Mucosa of descending colon (tissue), 3 donors: ENCODE results near the gene SRCAP. TPM values are rescaled to one million over a fixed set of nuclear protein-coding genes. Genes with fewer than 3 reads are reported as not detected.

Experiments
- ATAC-seq: fragments of 200-7000 bp; cut with Tn5 transposase; one replicate; pipeline ENCODE4 v1.9.1; 2020; ENCODE audit warnings: mild to moderate bottlenecking, moderate library complexity
- DNase-seq, 3 donors: peaks; one replicate each; pipeline ENCODE4 v3.0.0-alpha.2; 2020
- H3K36me3 ChIP-seq: fragments of 200-600 bp; one replicate; pipeline ENCODE4 v1.8.0; 2021; ENCODE audit warnings: low read depth, mild to moderate bottlenecking
- H3K4me1 ChIP-seq: fragments of 200-600 bp; one replicate; pipeline ENCODE4 v1.8.0; 2021; ENCODE audit warnings: low read depth, mild to moderate bottlenecking
- H3K4me3 ChIP-seq: fragments of 200-600 bp; one replicate; pipeline ENCODE4 v1.8.0; 2021; ENCODE audit warnings: mild to moderate bottlenecking
- H3K9me3 ChIP-seq: fragments of 200-600 bp; one replicate; pipeline ENCODE4 v1.8.0; 2021; ENCODE audit warnings: mild to moderate bottlenecking
- CTCF ChIP-seq: fragments of 200-600 bp; IDR thresholded peaks from one replicate; pipeline ENCODE4 v1.8.0; 2022; ENCODE audit warnings: antibody characterized with exemption, mild to moderate bottlenecking
- intact Hi-C, 2 donors: fragments of 100-400 bp; cut with DNase I in 1 of 2; cut with micrococcal nuclease in 1 of 2; formaldehyde crosslinking; loops; one replicate each; pipeline versions ENCODE4 v1.11.0 to v1.11.1; 2022; cut with DNase I, micrococcal nuclease
- long read RNA-seq, 2 donors: library from polyadenylated mRNA; unstranded; transcript quantifications; one replicate each; pipeline ENCODE4 v2.0.0, GENCODE V29; 2019 to 2021
- total RNA-seq, 3 donors: library from RNA; stranded (reverse); fragmentation: NEBNext Ultra II Directional in 2 of 3; extraction: Animal tissue kit (Norgen Biotek cat#: 25700) in 2 of 3; gene quantifications; one replicate each; pipeline versions ENCODE4 v1.2.1 to v1.2.4, GENCODE V29; 2021 to 2023
- donor health status: DM: no; HTN: no; CAD: no; lungs with moderate emphysema.
- donor health status: DM: no; HTN: no; CAD: no.
- donor health status: DM: no; HTN: yes; CAD: no.

SRCAP gene
- 10 to 100 TPM; 64.8 to 88.9 (median 65.4) TPM for total RNA-seq
- long read RNA-seq, donor 1, partial matches to known transcripts, result 11 of 15 reads
- long read RNA-seq, donor 1, other reads (novel, unspliced or antisense), result 4 of 15 reads
- long read RNA-seq, donor 2, partial matches to known transcripts, result 0 of 1 reads
- long read RNA-seq, donor 2, other reads (novel, unspliced or antisense), result 1 of 1 reads

- Histone ChIP-seq H3K9me3 (no peaks in the 10 kb centered on the region), H3K36me3 (peaks cover 5% of the 10 kb centered on the region), H3K4me1 (peaks cover 13% of the 10 kb centered on the region), H3K4me3 (peak within 1 kb of the TSS; percentile 94)
- intact Hi-C loops, result no loop called here
- no peak for TF ChIP-seq CTCF
- ATAC-seq (peak; percentile 81), DNase-seq (peak; percentile 92 to 93 (median 93))
Measured at GRCh38 chr16:30698816-30699614, at the start of gene SRCAP. Gene SRCAP, plus strand, starts transcription at chr16:30699171. Its CDS starts 1,654 bp downstream, at chr16:30700825.

DNA sequence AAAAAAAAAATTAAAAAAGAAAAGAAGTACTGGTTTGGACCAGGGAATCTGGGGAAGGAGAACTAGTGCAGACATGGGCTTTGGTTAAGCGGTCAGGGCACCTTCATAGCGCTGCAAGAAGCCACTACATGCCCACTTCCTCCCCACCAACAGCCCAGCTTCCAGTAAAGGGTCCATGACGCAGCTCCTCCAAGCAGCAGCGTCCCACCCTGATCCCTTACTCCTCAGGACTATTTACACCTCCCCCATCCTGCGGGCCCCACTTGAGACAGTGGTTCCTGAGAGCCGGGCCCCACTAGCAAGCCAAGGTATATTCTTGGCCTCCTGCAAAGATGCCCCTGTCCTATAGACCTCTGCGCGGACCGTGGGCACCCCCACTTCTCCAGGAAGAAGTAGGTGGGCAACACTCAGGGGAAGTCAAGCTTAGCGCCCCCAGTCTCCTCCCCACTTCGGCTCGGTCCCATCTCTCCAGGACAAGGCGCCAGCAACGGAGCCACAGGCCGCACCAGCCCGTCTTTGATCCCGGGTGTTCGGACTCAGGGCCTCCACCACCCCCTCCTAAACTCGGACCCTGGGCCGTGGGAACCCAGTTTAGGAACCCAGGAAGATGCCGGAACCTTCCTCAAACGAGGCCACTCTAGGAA, 49.1 kb upstream of the SRCAP start:
- peaks cover 10% of the 10 kb centered on the region for H3K4me1 ChIP-seq
- peak in 1 of 3 donors; percentile 81 for DNase-seq
- no peaks in the 10 kb centered on the region for H3K9me3 ChIP-seq
- peak overlapping the region; percentile 82 for H3K4me3 ChIP-seq
- TF ChIP-seq CTCF, result no peak
- intact Hi-C loops, result no loop called here
- peaks cover under 1% of the 10 kb centered on the region for H3K36me3 ChIP-seq
- no peak for ATAC-seq

- Histone ChIP-seq H3K9me3 (no peaks in the 10 kb centered on the region), H3K36me3 (peaks cover 4% of the 10 kb centered on the region), H3K4me1 (peaks cover 10% of the 10 kb centered on the region), H3K4me3 (peak within 1 kb of the TSS; percentile 82)
- ATAC-seq, result peak; percentile 91
- peak; percentile 99 to 100 (median 100) for DNase-seq
- TF ChIP-seq CTCF, result peak; percentile 16
- intact Hi-C loops, result no loop called here
Measured at GRCh38 chr16:30650369-30651123, 48.4 kb upstream of the SRCAP start, which contains the start of gene PRR14. Gene PRR14, plus strand, starts transcription at chr16:30650960. Its CDS starts 686 bp downstream, at chr16:30651646.

DNA sequence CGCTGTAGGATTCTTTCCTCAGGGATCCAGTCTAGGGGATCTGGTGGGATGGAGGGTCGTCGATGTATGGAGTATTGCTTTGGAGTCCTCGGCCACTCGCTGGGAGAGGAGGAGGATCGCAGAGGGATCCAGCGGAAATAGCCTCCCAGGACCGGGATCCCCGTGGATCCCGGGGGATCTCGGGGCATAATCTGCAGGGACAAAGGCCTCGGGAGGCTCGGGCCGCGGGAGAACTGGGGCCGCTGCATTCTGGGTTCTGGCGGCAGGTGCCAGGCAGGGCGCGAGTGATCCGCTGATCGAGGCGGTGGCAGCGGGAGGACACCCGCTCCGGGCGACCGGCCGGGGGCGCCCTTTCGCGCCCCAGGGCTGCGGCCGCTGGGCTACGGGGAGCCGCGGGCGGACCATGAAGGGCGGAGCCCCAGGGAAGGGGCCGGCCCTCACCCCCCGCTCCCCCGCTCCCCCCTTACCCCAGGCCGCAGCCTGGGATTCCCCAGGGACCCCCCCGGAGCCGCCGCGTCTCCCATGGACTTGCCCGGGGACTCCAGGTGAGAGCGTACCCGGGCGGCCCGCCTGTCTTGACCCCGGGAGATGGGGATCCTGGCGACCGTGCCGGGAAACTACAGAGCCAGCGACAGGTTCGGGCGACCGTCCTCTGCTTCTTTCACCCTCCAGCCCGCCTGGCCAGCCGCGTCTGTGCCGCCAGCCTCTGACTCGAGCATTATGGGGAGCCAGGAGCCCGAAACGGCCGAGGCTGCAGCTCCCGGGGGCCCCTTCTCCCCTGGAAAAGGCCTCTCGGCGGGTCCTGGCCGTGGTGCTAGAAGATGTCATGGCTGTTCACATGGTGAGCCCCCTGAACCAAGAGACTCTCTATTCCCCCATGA, 47.6 kb upstream of the SRCAP start:
- DNase-seq (peak; percentile 65 to 86 (median 85)), ATAC-seq (peak; percentile 80)
- peak overlapping the region; percentile 82 for H3K4me3 ChIP-seq
- peaks cover 4% of the 10 kb centered on the region for H3K36me3 ChIP-seq
- peak; percentile 79 for TF ChIP-seq CTCF
- peaks cover 10% of the 10 kb centered on the region for H3K4me1 ChIP-seq
- H3K9me3 ChIP-seq, result no peaks in the 10 kb centered on the region
- intact Hi-C loops, result no loop called here

DNA sequence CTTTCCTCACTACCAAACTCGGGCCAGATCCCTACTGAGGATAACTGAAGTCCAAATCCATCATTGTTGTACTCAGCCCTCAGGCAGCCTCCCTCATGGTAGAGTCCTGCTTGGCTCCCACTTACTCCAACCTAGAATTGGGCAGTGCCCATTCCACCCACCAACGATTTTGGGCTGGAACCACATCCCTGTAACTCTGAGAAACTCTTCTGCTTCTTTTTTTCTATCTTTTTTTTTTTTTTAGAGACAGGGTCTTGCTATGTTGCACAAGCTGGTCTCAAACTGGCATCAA, 47.0 kb upstream of the SRCAP start:
- ATAC-seq, result no peak
- intact Hi-C loops, result no loop called here

More for the DNA sequence above, 47.0 kb upstream of the SRCAP start:
- H3K4me3 ChIP-seq, result no peak overlapping the region
- H3K4me1 ChIP-seq, result peaks cover 15% of the 10 kb centered on the region
- TF ChIP-seq CTCF, result no peak
- DNase-seq, result no peak
- H3K9me3 ChIP-seq, result no peaks in the 10 kb centered on the region
- peaks cover 4% of the 10 kb centered on the region for H3K36me3 ChIP-seq
